CD14-positive monocyte (primary cell): ENCODE measurements around the gene RAB22A. TPM values are rescaled to one million over a fixed set of nuclear protein-coding genes. Genes with fewer than 3 reads are reported as not detected.

ENCODE experiments used
- DNase-seq, 3 donors: peaks; one replicate each; pipeline ENCODE4 v3.0.0-alpha.2; 2011 to 2022
- H2AFZ ChIP-seq: 2 replicates; pipeline ENCODE4 v1.6.0; 2012; ENCODE audit warnings: mild to moderate bottlenecking, low read depth, low read length, inconsistent platforms; ENCODE audit not compliant: insufficient read depth, poor library complexity, severe bottlenecking
- H3K27ac ChIP-seq, 2 donors: 1 replicate in 1 of 2; 2 replicates in 1 of 2; pipeline ENCODE4 v1.5.1; 2012 to 2013; ENCODE audit warnings: low read length in 2 of 2, control low read depth in 1 of 2, inconsistent platforms in 1 of 2, low read depth in 1 of 2, mild to moderate bottlenecking in 1 of 2
- H3K27me3 ChIP-seq, 2 donors: one replicate each; pipeline versions ENCODE4 v1.6.0 to v1.6.1; 2011 to 2013; ENCODE audit warnings: low read length in 2 of 2; ENCODE audit not compliant: control insufficient read depth in 2 of 2, insufficient read depth in 2 of 2
- H3K36me3 ChIP-seq, 2 donors: replicated peaks in 1 of 2; 1 replicate in 1 of 2; 2 replicates in 1 of 2; pipeline versions ENCODE4 v1.5.1 to v1.6.1; 2012 to 2013; ENCODE audit warnings: low read length in 2 of 2, control low read depth in 1 of 2, inconsistent platforms in 1 of 2, mild to moderate bottlenecking in 1 of 2; ENCODE audit not compliant: insufficient read depth in 2 of 2, control insufficient read depth in 1 of 2
- H3K4me1 ChIP-seq, 2 donors: 1 replicate in 1 of 2; 2 replicates in 1 of 2; pipeline versions ENCODE4 v1.5.1 to v1.6.1; 2012 to 2013; ENCODE audit warnings: low read length in 2 of 2, control low read depth in 1 of 2, inconsistent platforms in 1 of 2, mild to moderate bottlenecking in 1 of 2, moderate library complexity in 1 of 2; ENCODE audit not compliant: insufficient read depth in 2 of 2, control insufficient read depth in 1 of 2
- H3K4me2 ChIP-seq: replicated peaks from 2 replicates; pipeline ENCODE3; 2012; ENCODE audit warnings: low read length, moderate library complexity, mild to moderate bottlenecking; ENCODE audit not compliant: poor library complexity, severe bottlenecking; ENCODE audit errors: extremely low read depth
- H3K4me3 ChIP-seq, 3 experiments: fragments of 200-600 bp in 1 of 3; sonication (generic) in 1 of 3; replicated peaks in 1 of 3; 1 replicate in 2 of 3; 2 replicates in 1 of 3; pipeline ENCODE4 v1.5.1; 2011 to 2013; ENCODE audit warnings: low read length in 3 of 3, mild to moderate bottlenecking in 3 of 3, control low read depth in 2 of 3, low read depth in 2 of 3, inconsistent platforms in 1 of 3, moderate library complexity in 1 of 3
- H3K79me2 ChIP-seq: 2 replicates; pipeline ENCODE4 v1.6.0; 2012; ENCODE audit warnings: mild to moderate bottlenecking, control low read depth, inconsistent platforms, low read length, moderate library complexity; ENCODE audit not compliant: insufficient read depth
- H3K9ac ChIP-seq: 2 replicates; pipeline ENCODE4 v1.6.0; 2017; ENCODE audit warnings: low read length, mild to moderate bottlenecking; ENCODE audit not compliant: insufficient read depth, poor library complexity, severe bottlenecking
- H3K9me3 ChIP-seq, 2 donors: replicated peaks in 1 of 2; 1 replicate in 1 of 2; 2 replicates in 1 of 2; pipeline versions ENCODE4 v1.5.1 to v1.6.1; 2012 to 2013; ENCODE audit warnings: low read length in 2 of 2, control low read depth in 1 of 2; ENCODE audit not compliant: control insufficient read depth in 1 of 2, insufficient read depth in 1 of 2
- H4K20me1 ChIP-seq: 2 replicates; pipeline ENCODE4 v1.6.0; 2012; ENCODE audit warnings: mild to moderate bottlenecking, low read length, control low read depth, moderate library complexity; ENCODE audit not compliant: insufficient read depth
- H3K27ac Mint-ChIP-seq, 7 donors: one replicate each; pipeline ENCODE4 v1.8.0; 2020; ENCODE audit warnings: mild to moderate bottlenecking in 7 of 7, mixed read lengths in 7 of 7, moderate library complexity in 6 of 7, inconsistent platforms in 2 of 7
- H3K27me3 Mint-ChIP-seq, 3 donors: one replicate each; pipeline ENCODE4 v1.8.0; 2021 to 2022; ENCODE audit warnings: low read depth in 3 of 3, mild to moderate bottlenecking in 3 of 3, mixed read lengths in 3 of 3, moderate library complexity in 3 of 3, inconsistent platforms in 1 of 3
- H3K36me3 Mint-ChIP-seq, 2 donors: one replicate each; pipeline ENCODE4 v1.8.0; 2020; ENCODE audit warnings: mixed read lengths in 2 of 2, inconsistent platforms in 1 of 2, mild to moderate bottlenecking in 1 of 2
- H3K4me1 Mint-ChIP-seq: one replicate; pipeline ENCODE4 v1.8.0; 2020; ENCODE audit warnings: mild to moderate bottlenecking, mixed read lengths
- H3K4me3 Mint-ChIP-seq, 2 donors: one replicate each; pipeline ENCODE4 v1.8.0; 2020; ENCODE audit warnings: mild to moderate bottlenecking in 2 of 2, mixed read lengths in 2 of 2, moderate library complexity in 1 of 2
- H3K9me3 Mint-ChIP-seq, 7 donors: one replicate each; pipeline ENCODE4 v1.8.0; 2020 to 2022; ENCODE audit warnings: mixed read lengths in 7 of 7, mild to moderate bottlenecking in 6 of 7, moderate library complexity in 6 of 7, inconsistent platforms in 2 of 7
- CTCF ChIP-seq: fragments of 200-600 bp; IDR thresholded peaks from one replicate; pipeline ENCODE4 v1.8.0; 2022; ENCODE audit warnings: antibody characterized with exemption, mild to moderate bottlenecking
- WGBS: methylation state at CpG from one replicate; pipeline ENCODE4 v1.1.5; 2013; ENCODE audit warnings: missing lambda C conversion rate; ENCODE audit not compliant: insufficient coverage; 5-methylcytosine and 5-hydroxymethylcytosine counted together
- intact Hi-C, 2 donors: fragments of 100-400 bp; cut with micrococcal nuclease; formaldehyde crosslinking; loops; one replicate each; pipeline versions ENCODE4 v1.15.0 to v1.15.1; 2023
- polyA plus RNA-seq, 3 donors: library from polyadenylated mRNA; depleted of rRNA in 1 of 3; unstranded in 2 of 3; stranded (reverse) in 1 of 3; fragments of 300-500 nt in 2 of 3; fragments of >200 nt in 1 of 3; fragmentation: Illumina TruSeq in 2 of 3; gene quantifications; 1 replicate in 2 of 3; 2 replicates in 1 of 3; pipeline ENCODE4 v1.2.3, GENCODE V29; 2012 to 2021

RAB22A gene
- polyA plus RNA-seq, 3 donors: 5.8 to 10.6 (median 9.8) TPM

DNA sequence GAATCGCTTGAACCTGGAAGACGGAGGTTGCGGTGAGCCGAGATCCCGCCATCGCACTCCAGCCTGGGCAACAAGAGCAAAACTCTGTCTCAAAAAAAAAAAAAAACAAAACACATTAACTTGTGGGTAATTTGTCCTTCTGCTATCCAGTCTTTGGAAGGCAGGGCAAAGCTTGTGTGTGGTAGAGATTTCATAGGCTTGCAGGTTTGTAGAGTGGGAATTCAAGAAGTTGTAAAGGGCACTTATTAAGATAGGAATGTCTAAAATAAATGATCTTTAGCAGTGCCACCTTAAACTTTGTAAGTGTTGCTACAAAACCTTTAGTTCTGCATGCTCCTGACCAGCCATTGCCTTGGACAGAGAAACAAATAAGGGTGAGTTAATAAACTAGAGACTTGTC lies 87.9 kb downstream of the RAB22A start:
- no CpG with 5 or more reads among the region's 6 CpGs for WGBS
- no peaks in the 10 kb centered on the region for H3K9me3 ChIP-seq
- Mint-ChIP-seq H3K4me3 (no peak overlapping the region), H3K4me1 (peaks cover 27% of the 10 kb centered on the region), H3K27ac (peak overlapping the region in 3 of 7 donors; percentile 23 to 89 (median 30)), H3K27me3 (peaks cover 0 to 2% (median 0%) of the 10 kb centered on the region in 3 donors), H3K9me3 (no peaks in the 10 kb centered on the region), H3K36me3 (peaks cover 8 to 22% of the 10 kb centered on the region in 2 donors)
- intact Hi-C loops: no loop called here
- no peaks in the 10 kb centered on the region for H3K27me3 ChIP-seq
- no peak overlapping the region for H3K4me2 ChIP-seq
- peaks cover 0 to 14% of the 10 kb centered on the region in 2 donors for H3K36me3 ChIP-seq
- DNase-seq: no peak
- peaks cover 100% of the 10 kb centered on the region for H3K79me2 ChIP-seq
- no peak overlapping the region for H3K27ac ChIP-seq
- no peak overlapping the region for H3K4me3 ChIP-seq
- no peak overlapping the region for H3K9ac ChIP-seq
- peaks cover 97% of the 10 kb centered on the region for H4K20me1 ChIP-seq
- TF ChIP-seq CTCF: no peak
- H3K4me1 ChIP-seq: peaks cover 0 to 4% of the 10 kb centered on the region in 2 donors
- no peak overlapping the region for H2AFZ ChIP-seq

DNA sequence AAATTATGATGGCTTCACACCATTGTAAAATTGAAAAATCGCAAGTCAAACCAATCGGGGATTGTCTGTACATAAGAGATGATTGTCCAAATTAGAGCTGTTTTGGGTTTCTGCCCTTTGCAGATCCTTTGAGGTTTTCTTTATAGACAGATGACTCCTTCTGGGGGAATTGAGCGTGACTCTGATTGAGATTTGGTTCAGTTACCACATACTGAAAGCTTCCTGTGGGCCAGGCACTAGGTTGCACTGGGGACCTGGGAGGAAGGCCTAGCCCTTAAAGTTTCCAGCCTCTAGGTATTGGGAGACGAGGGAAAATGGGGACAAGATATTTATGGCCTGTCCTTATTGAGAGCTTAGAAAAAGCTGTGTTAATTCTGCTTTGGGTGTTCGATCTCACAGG lies 88.7 kb downstream of the RAB22A start:
- no peak overlapping the region for H3K4me3 Mint-ChIP-seq
- Histone ChIP-seq H3K9me3 (no peaks in the 10 kb centered on the region), H3K27me3 (no peaks in the 10 kb centered on the region), H3K4me1 (peaks cover 0 to 4% of the 10 kb centered on the region in 2 donors), H3K79me2 (peaks cover 100% of the 10 kb centered on the region), H3K27ac (no peak overlapping the region), H3K36me3 (peaks cover 0 to 13% of the 10 kb centered on the region in 2 donors), H3K4me2 (no peak overlapping the region), H3K4me3 (no peak overlapping the region), H2AFZ (no peak overlapping the region), H3K9ac (no peak overlapping the region), H4K20me1 (peaks cover 97% of the 10 kb centered on the region)
- intact Hi-C loops: no loop called here
- DNase-seq: no peak
- H3K27ac Mint-ChIP-seq: peak overlapping the region in 1 of 7 donors; percentile 56
- H3K9me3 Mint-ChIP-seq: no peaks in the 10 kb centered on the region
- WGBS: 89% methylated on average over 4 of the region's 5 CpGs
- peaks cover 7 to 18% of the 10 kb centered on the region in 2 donors for H3K36me3 Mint-ChIP-seq
- H3K4me1 Mint-ChIP-seq: peaks cover 22% of the 10 kb centered on the region
- no peak for TF ChIP-seq CTCF
- peaks cover 0 to 2% (median 0%) of the 10 kb centered on the region in 3 donors for H3K27me3 Mint-ChIP-seq
